ENCODE data around the gene GDI1.

The GDI1 gene

GRCh38 chrX:154409222-154409871, 27.6 kb upstream of the GDI1 start, which contains the start of gene DNASE1L1:
Gene DNASE1L1 (minus strand): TSS chrX:154409254. CDS start chrX:154405568, 3,686 bp downstream.
- DNase-seq: peak; percentile 27

DNA sequence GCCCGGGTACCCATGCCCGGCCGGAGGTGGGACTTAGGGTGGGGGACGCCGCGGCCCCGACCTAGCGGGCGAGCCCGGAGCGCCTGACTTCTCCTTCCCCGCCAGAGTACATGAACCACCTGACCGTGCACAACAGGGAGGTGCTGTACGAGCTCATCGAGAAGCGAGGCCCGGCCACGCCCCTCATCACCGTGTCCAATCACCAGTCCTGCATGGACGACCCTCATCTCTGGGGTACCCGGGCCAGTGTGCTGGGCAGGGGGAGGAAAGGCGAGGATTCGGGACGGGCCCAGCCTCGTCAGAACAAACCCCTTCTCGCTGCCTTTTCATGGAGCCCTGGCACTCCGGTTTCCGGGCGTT, 25.0 kb upstream of the GDI1 start:
- DNase-seq: peak; percentile 52

GRCh38 chrX:154412468-154412867, 24.5 kb upstream of the GDI1 start:
- DNase-seq: no peak

- no peak for DNase-seq
Observed at GRCh38 chrX:154413142-154413541, 23.8 kb upstream of the GDI1 start.

DNA sequence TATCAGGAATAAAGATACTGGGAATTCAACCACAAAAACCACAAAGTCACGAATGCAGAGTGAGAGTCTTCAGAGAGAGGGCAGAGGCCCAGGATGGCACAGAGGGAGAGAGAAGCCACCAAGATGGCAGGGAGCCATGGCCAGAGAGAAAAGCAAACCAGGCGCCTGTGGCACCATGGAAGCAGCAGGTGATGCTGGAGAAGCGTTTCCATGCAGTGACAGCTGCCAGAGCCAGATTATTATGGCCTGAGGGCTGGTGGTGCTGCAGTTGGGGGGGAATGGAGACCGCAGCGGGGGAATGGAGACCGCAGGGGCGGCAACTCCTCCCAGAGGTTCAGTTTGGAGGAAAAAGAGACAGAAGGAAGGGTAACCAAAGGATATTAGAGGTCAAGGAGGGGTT, 19.8 kb upstream of the GDI1 start:
- DNase-seq: no peak

DNA sequence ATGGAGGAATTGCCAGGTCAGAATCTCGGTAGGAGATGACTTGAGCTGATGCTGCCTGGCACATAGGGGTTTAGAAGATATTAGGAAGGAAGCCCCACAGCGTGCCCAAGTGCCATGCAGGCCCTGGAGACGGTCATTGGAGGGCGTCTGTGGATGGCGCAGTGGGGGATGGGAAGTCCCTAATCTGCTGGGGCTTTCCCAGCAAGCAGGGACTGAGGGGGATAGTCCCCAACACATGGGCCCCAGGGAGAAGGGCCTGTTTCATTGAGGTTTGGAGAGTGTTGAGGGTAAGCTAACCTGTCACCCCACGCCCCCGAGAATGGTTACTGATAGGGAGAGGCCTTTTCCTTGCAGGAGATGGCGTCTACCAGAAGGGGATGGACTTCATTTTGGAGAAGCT, 17.8 kb upstream of the GDI1 start:
- no peak for DNase-seq

GRCh38 chrX:154419688-154420401, 17.1 kb upstream of the GDI1 start:
- no peak for DNase-seq

GRCh38 chrX:154420402-154420756, 16.6 kb upstream of the GDI1 start:
- DNase-seq: no peak

DNA sequence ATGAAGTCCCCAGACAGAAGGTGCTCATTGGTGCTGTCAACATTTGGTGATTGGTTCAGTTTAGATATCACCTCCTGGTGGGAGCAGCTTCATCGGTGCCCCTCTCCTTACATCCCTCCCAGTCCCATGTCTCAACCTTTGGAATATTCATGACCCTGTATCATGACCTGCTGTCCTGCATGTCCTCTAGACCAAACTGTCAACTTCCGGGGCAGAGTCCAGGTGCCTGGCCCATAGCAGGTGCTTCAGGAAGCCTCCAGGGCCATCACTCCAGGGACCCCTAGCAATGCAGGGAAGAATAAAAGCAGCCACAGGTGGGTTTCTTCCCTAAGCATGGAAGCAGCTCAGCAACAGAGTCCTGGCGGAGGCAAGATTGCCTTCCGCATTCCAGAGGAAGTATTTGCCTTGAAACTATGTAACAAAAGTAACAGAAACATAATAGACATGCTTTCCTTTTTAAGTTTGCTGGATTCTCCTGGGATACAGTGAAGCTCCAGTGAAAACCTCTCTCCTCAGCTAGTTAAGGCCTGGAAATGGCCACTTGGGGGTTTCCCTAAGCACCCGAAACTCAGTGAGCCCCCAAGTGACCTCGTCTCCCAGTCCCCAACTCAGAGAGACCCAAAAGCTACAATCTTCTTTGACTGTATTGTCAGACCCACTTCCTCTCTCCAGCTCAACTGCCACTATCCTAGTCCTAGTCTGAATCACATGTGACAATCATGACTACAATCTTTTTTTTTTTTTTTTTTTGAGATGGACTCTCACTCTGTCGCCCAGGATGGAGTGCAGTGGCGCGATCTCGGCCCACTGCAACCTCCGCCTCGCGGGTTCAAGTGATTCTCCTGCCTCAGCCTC, 9.8 kb upstream of the GDI1 start:
- DNase-seq: no peak

GRCh38 chrX:154428176-154429171, 8.5 kb upstream of the GDI1 start, which contains the start of gene ATP6AP1:
Gene ATP6AP1 (plus strand): TSS chrX:154428677. CDS start chrX:154428693, 16 bp downstream.
- peak; percentile 84 for DNase-seq

- DNase-seq: no peak
Observed at GRCh38 chrX:154429711-154430110, 7.2 kb upstream of the GDI1 start.

DNA sequence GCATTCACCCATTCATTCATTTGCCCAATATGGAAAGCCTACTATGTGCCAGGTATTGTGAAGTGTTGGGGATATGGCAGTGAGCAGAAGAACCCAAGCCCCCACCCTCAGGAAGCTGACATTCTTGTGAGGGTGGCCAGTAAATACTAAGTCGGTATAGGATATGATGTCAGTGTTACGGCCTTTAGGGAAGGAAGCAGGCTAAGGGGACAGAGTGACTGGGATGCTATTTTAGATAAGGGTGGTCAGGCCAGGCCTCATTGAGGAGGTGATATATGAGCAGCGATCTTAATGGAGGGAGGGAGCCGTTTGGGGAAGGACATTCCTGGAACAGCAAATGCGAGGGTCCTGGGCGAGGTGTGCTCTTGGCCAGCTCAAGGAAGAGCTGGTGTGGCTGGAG, 6.5 kb upstream of the GDI1 start:
- DNase-seq: no peak

GRCh38 chrX:154430916-154431315, 6.0 kb upstream of the GDI1 start:
- no peak for DNase-seq

DNA sequence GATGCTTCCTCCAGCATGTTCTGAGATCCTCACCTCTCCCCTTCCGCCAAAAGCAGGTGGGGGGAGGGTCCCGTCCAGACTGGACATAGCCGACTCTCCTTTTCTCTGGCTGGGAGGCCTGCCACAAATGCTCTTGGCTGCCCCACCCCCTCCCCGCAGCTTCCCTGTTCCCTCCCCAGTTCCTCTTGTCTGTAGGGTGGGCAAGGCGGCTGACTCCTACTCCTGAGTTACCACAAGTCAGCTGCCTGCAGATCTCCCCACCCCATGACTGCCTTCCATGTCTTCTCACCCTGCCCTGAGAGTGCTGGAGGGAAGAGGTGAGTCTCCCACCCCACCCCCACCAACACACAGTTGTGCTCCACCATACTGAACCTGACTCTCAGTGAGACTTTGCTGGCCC, 5.6 kb upstream of the GDI1 start:
- no peak for DNase-seq

GRCh38 chrX:154432210-154432609, 4.7 kb upstream of the GDI1 start:
- no peak for DNase-seq

DNA sequence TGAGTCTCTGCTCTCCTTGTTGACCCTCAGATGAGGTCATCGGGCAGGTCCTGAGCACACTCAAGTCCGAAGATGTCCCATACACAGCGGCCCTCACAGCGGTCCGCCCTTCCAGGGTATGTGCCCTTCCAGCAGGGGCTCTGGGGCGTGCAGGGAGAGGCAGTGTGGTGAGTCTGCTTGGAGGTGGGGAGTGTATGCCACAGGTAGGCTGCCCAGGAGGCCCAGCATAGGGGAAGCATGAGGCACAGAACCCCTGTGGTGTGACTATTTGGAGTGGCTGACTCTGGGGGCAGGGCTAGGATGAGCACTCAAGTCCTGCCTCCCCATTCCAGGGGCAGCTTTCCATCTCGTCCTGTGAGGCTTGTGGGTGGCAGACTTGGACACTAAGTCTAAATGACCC, 3.3 kb upstream of the GDI1 start:
- DNase-seq: no peak

DNA sequence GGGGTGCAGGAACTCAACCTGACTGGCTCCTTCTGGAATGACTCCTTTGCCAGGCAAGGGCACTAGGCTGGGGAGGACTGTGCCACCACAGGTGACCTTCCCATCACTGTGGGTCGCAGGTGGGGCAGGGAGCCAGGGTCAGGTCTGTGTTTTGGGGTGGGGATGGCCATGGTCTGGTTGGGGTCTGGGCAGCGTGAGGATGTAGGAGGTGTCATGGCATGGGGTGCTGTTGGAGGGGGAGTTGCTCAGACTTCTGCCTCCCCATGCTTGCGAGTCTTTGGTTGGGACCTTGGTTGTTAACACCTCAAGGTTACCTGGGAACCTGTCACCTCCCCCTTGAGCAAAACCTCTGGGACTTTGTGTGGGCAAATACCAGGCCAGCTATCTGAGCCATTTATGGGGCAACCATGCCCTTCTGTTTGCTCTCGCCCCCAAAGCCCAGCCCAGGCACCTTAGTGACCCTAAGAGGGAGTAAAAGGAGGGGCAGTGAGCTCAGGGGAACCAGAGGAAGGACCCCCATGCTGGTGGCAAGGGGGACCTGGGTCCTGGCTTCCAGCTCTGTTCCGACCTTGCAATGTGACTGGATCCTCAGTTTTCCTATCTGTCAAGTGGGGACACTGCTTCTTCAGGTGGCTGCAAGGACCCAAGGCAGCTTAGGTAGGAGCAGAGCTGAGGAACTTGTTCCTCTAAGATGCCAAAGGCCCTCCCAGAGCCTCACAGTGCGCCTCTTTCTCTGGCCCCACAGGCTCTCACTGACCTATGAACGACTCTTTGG, 2.4 kb upstream of the GDI1 start:
- no peak for DNase-seq

DNA sequence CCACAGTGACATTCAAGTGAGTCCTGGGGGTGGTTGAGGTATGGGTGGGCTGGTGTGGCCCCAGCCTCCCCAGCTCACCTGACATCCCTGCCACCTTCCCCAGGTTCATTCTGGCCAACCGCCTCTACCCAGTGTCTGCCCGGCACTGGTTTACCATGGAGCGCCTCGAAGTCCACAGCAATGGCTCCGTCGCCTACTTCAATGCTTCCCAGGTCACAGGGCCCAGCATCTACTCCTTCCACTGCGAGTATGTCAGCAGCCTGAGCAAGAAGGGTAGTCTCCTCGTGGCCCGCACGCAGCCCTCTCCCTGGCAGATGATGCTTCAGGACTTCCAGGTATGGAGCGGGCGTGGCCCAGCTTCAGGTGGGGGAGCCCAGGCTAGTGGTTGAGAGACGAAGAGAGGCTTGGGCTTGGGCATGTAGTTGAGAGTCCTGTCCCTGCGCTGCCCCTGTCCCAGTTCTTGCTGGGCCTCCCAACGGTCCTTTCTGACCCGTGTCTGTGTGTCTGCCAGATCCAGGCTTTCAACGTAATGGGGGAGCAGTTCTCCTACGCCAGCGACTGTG, 1.7 kb upstream of the GDI1 start:
- no peak for DNase-seq

- DNase-seq: peak; percentile 67
Observed at GRCh38 chrX:154436374-154436982, 476 bp upstream of the GDI1 start.

- no peak for DNase-seq
Observed at GRCh38 chrX:154437971-154438893, 1.3 kb downstream of the GDI1 start.
